Thymus (tissue), 11 donors: Measurements from ENCODE around the gene COX19. TPM values are rescaled to one million over a fixed set of nuclear protein-coding genes. Genes with fewer than 3 reads are reported as not detected.
A peak's percentile ranks its signal among the peaks of the same experiment; 100 is the strongest.
"Not testable (repeated sequence)": the region's sequence is repeated elsewhere in the genome, so short reads cannot be mapped to it uniquely, and the experiment has no call there.

ENCODE experiments used
- DNase-seq, 9 donors: peaks; one replicate each; pipeline ENCODE4 v3.0.0-alpha.2; 2013; ENCODE audit warnings: low spot score in 9 of 9, low read depth in 6 of 9, missing footprints in 1 of 9
- H3K27ac ChIP-seq, 2 donors: one replicate each; pipeline ENCODE4 v1.5.1; 2013; ENCODE audit warnings: control low read depth in 1 of 2, low read depth in 1 of 2, low read length in 1 of 2, mild to moderate bottlenecking in 1 of 2, moderate library complexity in 1 of 2
- H3K27me3 ChIP-seq, 2 donors: one replicate each; pipeline ENCODE4 v1.5.1; 2013; ENCODE audit warnings: low read length in 1 of 2; ENCODE audit not compliant: control insufficient read depth in 2 of 2, insufficient read depth in 1 of 2
- H3K36me3 ChIP-seq, 2 donors: one replicate each; pipeline ENCODE4 v1.5.1; 2013; ENCODE audit warnings: low read length in 1 of 2, mild to moderate bottlenecking in 1 of 2, moderate library complexity in 1 of 2; ENCODE audit not compliant: control insufficient read depth in 2 of 2, insufficient read depth in 2 of 2
- H3K4me1 ChIP-seq, 2 donors: one replicate each; pipeline ENCODE4 v1.5.1; 2013; ENCODE audit warnings: low read length in 2 of 2; ENCODE audit not compliant: control insufficient read depth in 2 of 2, insufficient read depth in 2 of 2
- H3K4me3 ChIP-seq, 2 donors: one replicate each; pipeline ENCODE4 v1.5.1; 2013; ENCODE audit warnings: low read length in 2 of 2, control low read depth in 1 of 2, mild to moderate bottlenecking in 1 of 2
- H3K9me3 ChIP-seq, 2 donors: one replicate each; pipeline ENCODE4 v1.5.1; 2013; ENCODE audit warnings: low read length in 1 of 2, mild to moderate bottlenecking in 1 of 2; ENCODE audit not compliant: control insufficient read depth in 2 of 2, insufficient read depth in 1 of 2
- WGBS: extraction: QIAGEN DNeasy Blood & Tissue Kit; methylation state at CpG from one replicate; pipeline ENCODE4 v1.1.7; 2013; 5-methylcytosine and 5-hydroxymethylcytosine counted together
- polyA plus RNA-seq: library from polyadenylated mRNA; stranded (reverse); fragments of 200-250 nt; gene quantifications from one replicate; pipeline ENCODE4 v1.2.3, GENCODE V29; 2013
- total RNA-seq: library from RNA; stranded (reverse); fragments of 120-200 nt; gene quantifications from one replicate; pipeline ENCODE4 v1.2.4, GENCODE V29; 2013
- donor health status: healthy.

Gene COX19
- total and polyA plus RNA-seq, 2 donors, result 6.9 to 11.6 TPM

GRCh38 chr7:945147-945555 lies 30.2 kb downstream of the COX19 start:
- no peak for DNase-seq
- Histone ChIP-seq H3K9me3 (no peaks in the 10 kb centered on the region), H3K27ac (peak overlapping the region in 1 of 2 donors; percentile 53), H3K4me3 (no peak overlapping the region), H3K36me3 (no peaks in the 10 kb centered on the region), H3K4me1 (no peaks in the 10 kb centered on the region), H3K27me3 (no peaks in the 10 kb centered on the region)
- 92% methylated on average over 13 of the region's 13 CpGs for WGBS

GRCh38 chr7:944744-945143 lies 30.6 kb downstream of the COX19 start:
- Histone ChIP-seq H3K4me3 (no peak overlapping the region), H3K9me3 (no peaks in the 10 kb centered on the region)
- WGBS, result 92% methylated on average over 5 of the region's 5 CpGs

GRCh38 chr7:943793-944192 lies 31.6 kb downstream of the COX19 start:
- H3K36me3 ChIP-seq, H3K27me3 ChIP-seq, H3K4me3 ChIP-seq, H3K27ac ChIP-seq, DNase-seq, H3K9me3 ChIP-seq, H3K4me1 ChIP-seq: not testable (repeated sequence)
- WGBS, result 90% methylated on average over 4 of the region's 4 CpGs

More at GRCh38 chr7:944744-945143, 30.6 kb downstream of the COX19 start:
- Histone ChIP-seq H3K27me3 (no peaks in the 10 kb centered on the region), H3K36me3 (no peaks in the 10 kb centered on the region), H3K4me1 (no peaks in the 10 kb centered on the region), H3K27ac (no peak overlapping the region)
- DNase-seq, result no peak

- no peak for DNase-seq
- H3K27me3 ChIP-seq, result no peaks in the 10 kb centered on the region
- no peaks in the 10 kb centered on the region for H3K9me3 ChIP-seq
- no peaks in the 10 kb centered on the region for H3K4me1 ChIP-seq
- no peak overlapping the region for H3K4me3 ChIP-seq
- H3K27ac ChIP-seq, result no peak overlapping the region
- no peaks in the 10 kb centered on the region for H3K36me3 ChIP-seq
- WGBS, result 81% methylated on average over 2 of the region's 2 CpGs
These were observed 34.5 kb downstream of the COX19 start for GRCh38 chr7:940599-941408.

GRCh38 chr7:939843-940242 lies 35.5 kb downstream of the COX19 start:
- H3K4me3 ChIP-seq, result no peak overlapping the region
- H3K27me3 ChIP-seq, result no peaks in the 10 kb centered on the region
- H3K9me3 ChIP-seq, result no peaks in the 10 kb centered on the region
- H3K27ac ChIP-seq, result no peak overlapping the region
- H3K36me3 ChIP-seq, result no peaks in the 10 kb centered on the region
- 98% methylated on average over 4 of the region's 4 CpGs for WGBS
- H3K4me1 ChIP-seq, result no peaks in the 10 kb centered on the region
- DNase-seq, result no peak

GRCh38 chr7:938546-939185 lies 36.7 kb downstream of the COX19 start:
- H3K36me3 ChIP-seq, result no peaks in the 10 kb centered on the region
- H3K4me3 ChIP-seq, result no peak overlapping the region
- H3K27ac ChIP-seq, result no peak overlapping the region
- no peaks in the 10 kb centered on the region for H3K9me3 ChIP-seq
- H3K4me1 ChIP-seq, result no peaks in the 10 kb centered on the region
- no peaks in the 10 kb centered on the region for H3K27me3 ChIP-seq
- no peak for DNase-seq
- 98% methylated on average over 27 of the region's 27 CpGs for WGBS

GRCh38 chr7:937856-938484 lies 37.4 kb downstream of the COX19 start:
- no peak overlapping the region for H3K27ac ChIP-seq
- no peaks in the 10 kb centered on the region for H3K4me1 ChIP-seq
- no peaks in the 10 kb centered on the region for H3K9me3 ChIP-seq
- H3K27me3 ChIP-seq, result no peaks in the 10 kb centered on the region
- no peak overlapping the region for H3K4me3 ChIP-seq
- no peak for DNase-seq
- WGBS, result 97% methylated on average over 16 of the region's 16 CpGs
- H3K36me3 ChIP-seq, result no peaks in the 10 kb centered on the region

GRCh38 chr7:936386-937054 lies 38.8 kb downstream of the COX19 start:
- DNase-seq, result no peak
- WGBS, result 92% methylated on average over 22 of the region's 22 CpGs
- no peak overlapping the region for H3K27ac ChIP-seq
- no peaks in the 10 kb centered on the region for H3K36me3 ChIP-seq
- H3K9me3 ChIP-seq, result no peaks in the 10 kb centered on the region
- H3K27me3 ChIP-seq, result no peaks in the 10 kb centered on the region
- H3K4me1 ChIP-seq, result no peaks in the 10 kb centered on the region
- H3K4me3 ChIP-seq, result no peak overlapping the region
